WTC11 (cell line): ENCODE measurements around the gene NBAS. TPM values are rescaled to one million over a fixed set of nuclear protein-coding genes. Genes with fewer than 3 reads are reported as not detected.
A peak's percentile ranks its signal among the peaks of the same experiment; 100 is the strongest.

Experiments
- ATAC-seq: fragments of 200-7000 bp; cut with Tn5 transposase; 2 replicates; pipeline ENCODE4 v1.10.0; 2021; ENCODE audit warnings: mild to moderate bottlenecking, moderate library complexity
- CTCF ChIA-PET: fragments of 300-600 bp; sonication (Branson Sonifier 250); formaldehyde crosslinking; loops from one replicate; lab custom pipeline; 2021; ENCODE audit warnings: antibody characterized with exemption; lab: Charles Lee
- POLR2A ChIA-PET: fragments of 350-600 bp; sonication (Branson Sonifier 250); formaldehyde crosslinking; loops from one replicate; lab custom pipeline; 2021; ENCODE audit warnings: antibody characterized with exemption; lab: Charles Lee
- DNase-seq: peaks from one replicate; pipeline ENCODE4 v3.0.0; 2021; ENCODE audit warnings: low spot score
- H3K27ac Mint-ChIP-seq: 2 replicates; pipeline ENCODE4 v1.8.0; 2021; ENCODE audit warnings: mixed read lengths
- H3K27me3 Mint-ChIP-seq: 2 replicates; pipeline ENCODE4 v1.8.0; 2021; ENCODE audit warnings: low read depth, mild to moderate bottlenecking, moderate library complexity, mixed read lengths
- H3K36me3 Mint-ChIP-seq: 2 replicates; pipeline ENCODE4 v1.8.0; 2021; ENCODE audit warnings: mixed read lengths
- H3K4me1 Mint-ChIP-seq: 2 replicates; pipeline ENCODE4 v1.8.0; 2022; ENCODE audit warnings: mixed read lengths
- H3K4me3 Mint-ChIP-seq: 2 replicates; pipeline ENCODE4 v1.8.0; 2021; ENCODE audit warnings: mild to moderate bottlenecking, moderate library complexity, mixed read lengths
- H3K9me3 Mint-ChIP-seq: 2 replicates; pipeline ENCODE4 v1.8.0; 2021; ENCODE audit warnings: mixed read lengths
- RORB ChIP-seq: fragments of 250-450 bp; sonication (Bioruptor Pico); IDR thresholded peaks from 2 replicates; pipeline ENCODE4 v1.9.0; 2021; ENCODE audit warnings: mild to moderate bottlenecking
- ZNF232 ChIP-seq: sonication (generic); formaldehyde crosslinking; IDR thresholded peaks from 2 replicates; pipeline ENCODE4 v1.8.0; 2022; ENCODE audit warnings: mild to moderate bottlenecking, missing genetic modification reagents
- ZNF317 ChIP-seq: sonication (generic); formaldehyde crosslinking; IDR thresholded peaks from 2 replicates; pipeline ENCODE4 v1.8.1; 2023; ENCODE audit warnings: low read depth, mild to moderate bottlenecking, moderate library complexity, missing genetic modification reagents, borderline replicate concordance
- ZNF416 ChIP-seq: fragments of 250-450 bp; sonication (Bioruptor Pico); IDR thresholded peaks from 2 replicates; pipeline ENCODE4 v1.9.0; 2021; ENCODE audit warnings: mild to moderate bottlenecking, inconsistent platforms
- total RNA-seq: library from RNA; stranded (reverse); gene quantifications from 3 replicates; pipeline ENCODE4 v1.2.3, GENCODE V29; 2021
- TF ChIP-seq, protein P1 (sequence below): sonication (generic); formaldehyde crosslinking; IDR thresholded peaks from 2 replicates; pipeline ENCODE4 v1.8.0; 2023; ENCODE audit warnings: mild to moderate bottlenecking, missing genetic modification reagents
- TF ChIP-seq, protein P2 (sequence below): sonication (generic); formaldehyde crosslinking; IDR thresholded peaks from 2 replicates; pipeline ENCODE4 v1.8.0; 2023; ENCODE audit warnings: missing genetic modification reagents
- TF ChIP-seq, protein P3 (sequence below): sonication (generic); formaldehyde crosslinking; IDR thresholded peaks from 2 replicates; pipeline ENCODE4 v1.8.1; 2022; ENCODE audit warnings: mild to moderate bottlenecking, missing genetic modification reagents, moderate library complexity, borderline replicate concordance
- TF ChIP-seq, protein P4 (sequence below): fragments of 250-450 bp; sonication (Bioruptor Pico); IDR thresholded peaks from 2 replicates; pipeline ENCODE4 v1.8.0; 2021; ENCODE audit warnings: mild to moderate bottlenecking
- TF ChIP-seq, protein P5 (sequence below): fragments of 250-450 bp; sonication (Bioruptor Pico); IDR thresholded peaks from 2 replicates; pipeline ENCODE4 v1.9.0; 2021; ENCODE audit warnings: mild to moderate bottlenecking
- TF ChIP-seq, protein P6 (sequence below): sonication (generic); formaldehyde crosslinking; IDR thresholded peaks from 2 replicates; pipeline ENCODE4 v1.8.0; 2022; ENCODE audit warnings: mild to moderate bottlenecking, missing genetic modification reagents
- TF ChIP-seq, protein P7 (sequence below): sonication (generic); formaldehyde crosslinking; conservative IDR thresholded peaks from 2 replicates; pipeline ENCODE4 v1.8.1; 2023; ENCODE audit warnings: mild to moderate bottlenecking, low read depth, missing genetic modification reagents, moderate library complexity
- TF ChIP-seq, protein P8 (sequence below): sonication (generic); formaldehyde crosslinking; IDR thresholded peaks from 2 replicates; pipeline ENCODE4 v1.8.1; 2022; ENCODE audit warnings: mild to moderate bottlenecking, moderate library complexity, missing genetic modification reagents
- TF ChIP-seq, protein P9 (sequence below): sonication (generic); formaldehyde crosslinking; IDR thresholded peaks from 2 replicates; pipeline ENCODE4 v1.8.1; 2022; ENCODE audit warnings: missing genetic modification reagents, borderline replicate concordance
- TF ChIP-seq, protein P10 (sequence below): fragments of 250-450 bp; sonication (Bioruptor Pico); IDR thresholded peaks from 2 replicates; pipeline ENCODE4 v1.9.0; 2021; ENCODE audit warnings: mild to moderate bottlenecking, borderline replicate concordance

The NBAS gene
- total RNA-seq, 1 experiment from 2014 or later: 32.3 TPM

DNA sequence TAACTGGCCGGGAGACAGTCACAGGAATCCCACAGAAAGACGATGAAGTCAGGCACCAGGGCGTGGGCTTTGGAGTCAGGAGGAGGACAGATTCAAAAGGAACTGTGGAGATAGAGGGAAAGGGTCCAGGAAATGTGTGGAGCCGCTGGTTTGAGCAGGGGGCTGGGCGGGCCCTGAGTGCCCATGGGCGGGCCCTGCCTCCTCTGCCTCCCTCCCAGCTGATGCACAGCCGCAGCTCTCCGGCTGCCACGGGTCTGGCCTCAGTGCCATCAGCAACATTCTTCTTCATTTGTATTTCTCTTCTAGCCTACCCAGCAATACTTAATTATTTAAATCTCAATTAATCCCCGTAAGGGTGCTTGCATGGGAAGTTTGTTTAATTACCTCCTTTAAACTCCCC lies 432.3 kb downstream of the NBAS start:
- peaks cover 34% of the 10 kb centered on the region for H3K9me3 Mint-ChIP-seq
- POLR2A ChIA-PET: no interaction called here
- no peak for DNase-seq
- ATAC-seq: peak; percentile 71
- H3K36me3 Mint-ChIP-seq: peaks cover 15% of the 10 kb centered on the region
- H3K27ac Mint-ChIP-seq: no peak overlapping the region
- TF ChIP-seq, protein P1, sequence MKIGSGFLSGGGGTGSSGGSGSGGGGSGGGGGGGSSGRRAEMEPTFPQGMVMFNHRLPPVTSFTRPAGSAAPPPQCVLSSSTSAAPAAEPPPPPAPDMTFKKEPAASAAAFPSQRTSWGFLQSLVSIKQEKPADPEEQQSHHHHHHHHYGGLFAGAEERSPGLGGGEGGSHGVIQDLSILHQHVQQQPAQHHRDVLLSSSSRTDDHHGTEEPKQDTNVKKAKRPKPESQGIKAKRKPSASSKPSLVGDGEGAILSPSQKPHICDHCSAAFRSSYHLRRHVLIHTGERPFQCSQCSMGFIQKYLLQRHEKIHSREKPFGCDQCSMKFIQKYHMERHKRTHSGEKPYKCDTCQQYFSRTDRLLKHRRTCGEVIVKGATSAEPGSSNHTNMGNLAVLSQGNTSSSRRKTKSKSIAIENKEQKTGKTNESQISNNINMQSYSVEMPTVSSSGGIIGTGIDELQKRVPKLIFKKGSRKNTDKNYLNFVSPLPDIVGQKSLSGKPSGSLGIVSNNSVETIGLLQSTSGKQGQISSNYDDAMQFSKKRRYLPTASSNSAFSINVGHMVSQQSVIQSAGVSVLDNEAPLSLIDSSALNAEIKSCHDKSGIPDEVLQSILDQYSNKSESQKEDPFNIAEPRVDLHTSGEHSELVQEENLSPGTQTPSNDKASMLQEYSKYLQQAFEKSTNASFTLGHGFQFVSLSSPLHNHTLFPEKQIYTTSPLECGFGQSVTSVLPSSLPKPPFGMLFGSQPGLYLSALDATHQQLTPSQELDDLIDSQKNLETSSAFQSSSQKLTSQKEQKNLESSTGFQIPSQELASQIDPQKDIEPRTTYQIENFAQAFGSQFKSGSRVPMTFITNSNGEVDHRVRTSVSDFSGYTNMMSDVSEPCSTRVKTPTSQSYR (CRISPR knock-in tag): no peak
- TF ChIP-seq ZNF232 (CRISPR knock-in tag) (no peak), ZNF416 (no peak), RORB (CRISPR knock-in tag) (no peak), ZNF317 (CRISPR knock-in tag) (no peak)
- TF ChIP-seq, protein P2, sequence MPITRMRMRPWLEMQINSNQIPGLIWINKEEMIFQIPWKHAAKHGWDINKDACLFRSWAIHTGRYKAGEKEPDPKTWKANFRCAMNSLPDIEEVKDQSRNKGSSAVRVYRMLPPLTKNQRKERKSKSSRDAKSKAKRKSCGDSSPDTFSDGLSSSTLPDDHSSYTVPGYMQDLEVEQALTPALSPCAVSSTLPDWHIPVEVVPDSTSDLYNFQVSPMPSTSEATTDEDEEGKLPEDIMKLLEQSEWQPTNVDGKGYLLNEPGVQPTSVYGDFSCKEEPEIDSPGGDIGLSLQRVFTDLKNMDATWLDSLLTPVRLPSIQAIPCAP (CRISPR knock-in tag): no peak
- TF ChIP-seq, protein P3, sequence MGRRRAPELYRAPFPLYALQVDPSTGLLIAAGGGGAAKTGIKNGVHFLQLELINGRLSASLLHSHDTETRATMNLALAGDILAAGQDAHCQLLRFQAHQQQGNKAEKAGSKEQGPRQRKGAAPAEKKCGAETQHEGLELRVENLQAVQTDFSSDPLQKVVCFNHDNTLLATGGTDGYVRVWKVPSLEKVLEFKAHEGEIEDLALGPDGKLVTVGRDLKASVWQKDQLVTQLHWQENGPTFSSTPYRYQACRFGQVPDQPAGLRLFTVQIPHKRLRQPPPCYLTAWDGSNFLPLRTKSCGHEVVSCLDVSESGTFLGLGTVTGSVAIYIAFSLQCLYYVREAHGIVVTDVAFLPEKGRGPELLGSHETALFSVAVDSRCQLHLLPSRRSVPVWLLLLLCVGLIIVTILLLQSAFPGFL (CRISPR knock-in tag): no peak
- TF ChIP-seq, protein P4, sequence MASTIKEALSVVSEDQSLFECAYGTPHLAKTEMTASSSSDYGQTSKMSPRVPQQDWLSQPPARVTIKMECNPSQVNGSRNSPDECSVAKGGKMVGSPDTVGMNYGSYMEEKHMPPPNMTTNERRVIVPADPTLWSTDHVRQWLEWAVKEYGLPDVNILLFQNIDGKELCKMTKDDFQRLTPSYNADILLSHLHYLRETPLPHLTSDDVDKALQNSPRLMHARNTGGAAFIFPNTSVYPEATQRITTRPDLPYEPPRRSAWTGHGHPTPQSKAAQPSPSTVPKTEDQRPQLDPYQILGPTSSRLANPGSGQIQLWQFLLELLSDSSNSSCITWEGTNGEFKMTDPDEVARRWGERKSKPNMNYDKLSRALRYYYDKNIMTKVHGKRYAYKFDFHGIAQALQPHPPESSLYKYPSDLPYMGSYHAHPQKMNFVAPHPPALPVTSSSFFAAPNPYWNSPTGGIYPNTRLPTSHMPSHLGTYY: no peak
- TF ChIP-seq, protein P5, sequence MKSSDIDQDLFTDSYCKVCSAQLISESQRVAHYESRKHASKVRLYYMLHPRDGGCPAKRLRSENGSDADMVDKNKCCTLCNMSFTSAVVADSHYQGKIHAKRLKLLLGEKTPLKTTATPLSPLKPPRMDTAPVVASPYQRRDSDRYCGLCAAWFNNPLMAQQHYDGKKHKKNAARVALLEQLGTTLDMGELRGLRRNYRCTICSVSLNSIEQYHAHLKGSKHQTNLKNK (CRISPR knock-in tag): no peak
- TF ChIP-seq, protein P6, sequence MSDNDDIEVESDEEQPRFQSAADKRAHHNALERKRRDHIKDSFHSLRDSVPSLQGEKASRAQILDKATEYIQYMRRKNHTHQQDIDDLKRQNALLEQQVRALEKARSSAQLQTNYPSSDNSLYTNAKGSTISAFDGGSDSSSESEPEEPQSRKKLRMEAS (CRISPR knock-in tag): no peak
- TF ChIP-seq, protein P7, sequence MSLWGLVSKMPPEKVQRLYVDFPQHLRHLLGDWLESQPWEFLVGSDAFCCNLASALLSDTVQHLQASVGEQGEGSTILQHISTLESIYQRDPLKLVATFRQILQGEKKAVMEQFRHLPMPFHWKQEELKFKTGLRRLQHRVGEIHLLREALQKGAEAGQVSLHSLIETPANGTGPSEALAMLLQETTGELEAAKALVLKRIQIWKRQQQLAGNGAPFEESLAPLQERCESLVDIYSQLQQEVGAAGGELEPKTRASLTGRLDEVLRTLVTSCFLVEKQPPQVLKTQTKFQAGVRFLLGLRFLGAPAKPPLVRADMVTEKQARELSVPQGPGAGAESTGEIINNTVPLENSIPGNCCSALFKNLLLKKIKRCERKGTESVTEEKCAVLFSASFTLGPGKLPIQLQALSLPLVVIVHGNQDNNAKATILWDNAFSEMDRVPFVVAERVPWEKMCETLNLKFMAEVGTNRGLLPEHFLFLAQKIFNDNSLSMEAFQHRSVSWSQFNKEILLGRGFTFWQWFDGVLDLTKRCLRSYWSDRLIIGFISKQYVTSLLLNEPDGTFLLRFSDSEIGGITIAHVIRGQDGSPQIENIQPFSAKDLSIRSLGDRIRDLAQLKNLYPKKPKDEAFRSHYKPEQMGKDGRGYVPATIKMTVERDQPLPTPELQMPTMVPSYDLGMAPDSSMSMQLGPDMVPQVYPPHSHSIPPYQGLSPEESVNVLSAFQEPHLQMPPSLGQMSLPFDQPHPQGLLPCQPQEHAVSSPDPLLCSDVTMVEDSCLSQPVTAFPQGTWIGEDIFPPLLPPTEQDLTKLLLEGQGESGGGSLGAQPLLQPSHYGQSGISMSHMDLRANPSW (CRISPR knock-in tag): no peak
- TF ChIP-seq, protein P8, sequence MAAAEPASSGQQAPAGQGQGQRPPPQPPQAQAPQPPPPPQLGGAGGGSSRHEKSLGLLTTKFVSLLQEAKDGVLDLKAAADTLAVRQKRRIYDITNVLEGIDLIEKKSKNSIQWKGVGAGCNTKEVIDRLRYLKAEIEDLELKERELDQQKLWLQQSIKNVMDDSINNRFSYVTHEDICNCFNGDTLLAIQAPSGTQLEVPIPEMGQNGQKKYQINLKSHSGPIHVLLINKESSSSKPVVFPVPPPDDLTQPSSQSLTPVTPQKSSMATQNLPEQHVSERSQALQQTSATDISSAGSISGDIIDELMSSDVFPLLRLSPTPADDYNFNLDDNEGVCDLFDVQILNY (CRISPR knock-in tag): no peak
- TF ChIP-seq, protein P9, sequence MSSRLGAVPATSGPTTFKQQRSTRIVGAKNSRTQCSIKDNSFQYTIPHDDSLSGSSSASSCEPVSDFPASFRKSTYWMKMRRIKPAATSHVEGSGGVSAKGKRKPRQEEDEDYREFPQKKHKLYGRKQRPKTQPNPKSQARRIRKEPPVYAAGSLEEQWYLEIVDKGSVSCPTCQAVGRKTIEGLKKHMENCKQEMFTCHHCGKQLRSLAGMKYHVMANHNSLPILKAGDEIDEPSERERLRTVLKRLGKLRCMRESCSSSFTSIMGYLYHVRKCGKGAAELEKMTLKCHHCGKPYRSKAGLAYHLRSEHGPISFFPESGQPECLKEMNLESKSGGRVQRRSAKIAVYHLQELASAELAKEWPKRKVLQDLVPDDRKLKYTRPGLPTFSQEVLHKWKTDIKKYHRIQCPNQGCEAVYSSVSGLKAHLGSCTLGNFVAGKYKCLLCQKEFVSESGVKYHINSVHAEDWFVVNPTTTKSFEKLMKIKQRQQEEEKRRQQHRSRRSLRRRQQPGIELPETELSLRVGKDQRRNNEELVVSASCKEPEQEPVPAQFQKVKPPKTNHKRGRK (CRISPR knock-in tag): no peak
- TF ChIP-seq, protein P10, sequence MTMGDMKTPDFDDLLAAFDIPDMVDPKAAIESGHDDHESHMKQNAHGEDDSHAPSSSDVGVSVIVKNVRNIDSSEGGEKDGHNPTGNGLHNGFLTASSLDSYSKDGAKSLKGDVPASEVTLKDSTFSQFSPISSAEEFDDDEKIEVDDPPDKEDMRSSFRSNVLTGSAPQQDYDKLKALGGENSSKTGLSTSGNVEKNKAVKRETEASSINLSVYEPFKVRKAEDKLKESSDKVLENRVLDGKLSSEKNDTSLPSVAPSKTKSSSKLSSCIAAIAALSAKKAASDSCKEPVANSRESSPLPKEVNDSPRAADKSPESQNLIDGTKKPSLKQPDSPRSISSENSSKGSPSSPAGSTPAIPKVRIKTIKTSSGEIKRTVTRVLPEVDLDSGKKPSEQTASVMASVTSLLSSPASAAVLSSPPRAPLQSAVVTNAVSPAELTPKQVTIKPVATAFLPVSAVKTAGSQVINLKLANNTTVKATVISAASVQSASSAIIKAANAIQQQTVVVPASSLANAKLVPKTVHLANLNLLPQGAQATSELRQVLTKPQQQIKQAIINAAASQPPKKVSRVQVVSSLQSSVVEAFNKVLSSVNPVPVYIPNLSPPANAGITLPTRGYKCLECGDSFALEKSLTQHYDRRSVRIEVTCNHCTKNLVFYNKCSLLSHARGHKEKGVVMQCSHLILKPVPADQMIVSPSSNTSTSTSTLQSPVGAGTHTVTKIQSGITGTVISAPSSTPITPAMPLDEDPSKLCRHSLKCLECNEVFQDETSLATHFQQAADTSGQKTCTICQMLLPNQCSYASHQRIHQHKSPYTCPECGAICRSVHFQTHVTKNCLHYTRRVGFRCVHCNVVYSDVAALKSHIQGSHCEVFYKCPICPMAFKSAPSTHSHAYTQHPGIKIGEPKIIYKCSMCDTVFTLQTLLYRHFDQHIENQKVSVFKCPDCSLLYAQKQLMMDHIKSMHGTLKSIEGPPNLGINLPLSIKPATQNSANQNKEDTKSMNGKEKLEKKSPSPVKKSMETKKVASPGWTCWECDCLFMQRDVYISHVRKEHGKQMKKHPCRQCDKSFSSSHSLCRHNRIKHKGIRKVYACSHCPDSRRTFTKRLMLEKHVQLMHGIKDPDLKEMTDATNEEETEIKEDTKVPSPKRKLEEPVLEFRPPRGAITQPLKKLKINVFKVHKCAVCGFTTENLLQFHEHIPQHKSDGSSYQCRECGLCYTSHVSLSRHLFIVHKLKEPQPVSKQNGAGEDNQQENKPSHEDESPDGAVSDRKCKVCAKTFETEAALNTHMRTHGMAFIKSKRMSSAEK (CRISPR knock-in tag): no peak
- peaks cover 27% of the 10 kb centered on the region for H3K4me1 Mint-ChIP-seq
- peaks cover under 1% of the 10 kb centered on the region; the same call in 1 of the 2 replicates for H3K27me3 Mint-ChIP-seq
- H3K4me3 Mint-ChIP-seq: no peak overlapping the region
- CTCF ChIA-PET: no interaction called here
